Stimulated activated CD8-positive, alpha-beta memory T cell treated with anti-CD3 and anti-CD28 coated beads, Interleukin-4, amount 100 ng/mL, for 4 hours (primary cell): ENCODE data around the gene RELN.
"Not testable (repeated sequence)": the region's sequence is repeated elsewhere in the genome, so short reads cannot be mapped to it uniquely, and the experiment has no call there.

Experiments used
- DNase-seq, 2 donors: peaks; one replicate each; pipeline ENCODE4 v3.0.0-alpha.2; 2020; ENCODE audit warnings: low read depth in 2 of 2, low spot score in 1 of 2

RELN gene

DNA sequence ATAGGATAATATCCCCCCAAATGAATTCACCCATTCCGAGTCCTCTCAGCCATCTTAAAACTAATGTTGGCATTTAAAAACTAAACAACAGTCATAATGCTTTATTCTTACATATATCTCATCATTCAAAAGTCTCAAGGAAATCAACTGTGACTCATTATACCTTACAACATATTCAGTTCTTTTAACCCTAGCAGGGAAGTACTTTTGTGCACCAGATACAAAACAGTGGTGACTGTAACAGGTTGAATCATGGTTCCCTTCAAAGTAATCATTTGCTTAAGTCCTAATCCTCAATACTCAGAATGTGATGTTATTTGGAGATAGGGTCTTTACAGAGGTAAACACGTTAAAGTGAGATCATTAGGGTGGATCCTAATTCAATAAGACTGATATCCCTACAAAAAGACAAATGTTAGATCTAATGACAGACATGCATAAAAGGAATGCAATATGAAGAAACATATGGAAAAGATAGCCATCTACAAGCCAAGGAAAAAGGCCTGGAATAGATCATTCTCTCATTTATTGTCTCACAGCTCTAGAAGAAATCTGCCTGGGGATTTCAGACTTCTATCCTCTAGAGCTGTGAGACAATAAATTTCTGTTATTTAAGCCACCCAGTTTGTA lies 42.3 kb downstream of the RELN start:
- DNase-seq, result no peak

DNA sequence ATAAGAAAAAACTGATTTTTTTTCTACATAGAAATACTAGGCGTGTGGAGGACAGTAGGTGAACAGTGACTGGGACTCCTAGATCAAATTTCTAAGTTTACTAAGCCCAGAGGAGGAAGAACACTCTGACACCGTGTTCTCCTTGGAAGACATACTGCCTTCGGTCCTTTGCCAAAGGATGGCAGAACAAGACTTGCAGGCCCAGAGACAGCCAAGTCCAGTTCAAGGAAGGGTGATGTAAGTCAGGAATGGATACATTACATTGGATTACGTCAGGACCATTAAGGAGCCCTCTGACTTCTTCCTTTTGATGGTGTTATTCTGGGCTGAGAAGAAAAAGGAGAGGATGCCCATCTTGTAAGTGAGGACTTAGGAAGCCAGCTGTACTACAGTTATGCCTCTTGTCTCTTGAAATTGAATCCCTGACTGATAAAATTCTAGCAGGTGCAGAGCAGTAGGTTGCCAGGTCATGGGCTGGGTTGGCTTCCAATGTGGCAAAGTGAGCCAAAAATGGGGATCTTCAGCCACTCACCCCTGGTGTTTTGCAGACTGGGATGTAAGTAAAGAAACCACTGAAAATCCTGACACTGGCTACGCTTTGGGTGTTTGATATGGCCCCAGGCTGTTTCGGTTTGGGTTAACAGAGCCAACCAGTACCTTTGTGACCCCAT lies 45.1 kb downstream of the RELN start:
- no peak for DNase-seq

GRCh38 chr7:103941976-103942375 lies 47.5 kb downstream of the RELN start:
- no peak for DNase-seq

DNA sequence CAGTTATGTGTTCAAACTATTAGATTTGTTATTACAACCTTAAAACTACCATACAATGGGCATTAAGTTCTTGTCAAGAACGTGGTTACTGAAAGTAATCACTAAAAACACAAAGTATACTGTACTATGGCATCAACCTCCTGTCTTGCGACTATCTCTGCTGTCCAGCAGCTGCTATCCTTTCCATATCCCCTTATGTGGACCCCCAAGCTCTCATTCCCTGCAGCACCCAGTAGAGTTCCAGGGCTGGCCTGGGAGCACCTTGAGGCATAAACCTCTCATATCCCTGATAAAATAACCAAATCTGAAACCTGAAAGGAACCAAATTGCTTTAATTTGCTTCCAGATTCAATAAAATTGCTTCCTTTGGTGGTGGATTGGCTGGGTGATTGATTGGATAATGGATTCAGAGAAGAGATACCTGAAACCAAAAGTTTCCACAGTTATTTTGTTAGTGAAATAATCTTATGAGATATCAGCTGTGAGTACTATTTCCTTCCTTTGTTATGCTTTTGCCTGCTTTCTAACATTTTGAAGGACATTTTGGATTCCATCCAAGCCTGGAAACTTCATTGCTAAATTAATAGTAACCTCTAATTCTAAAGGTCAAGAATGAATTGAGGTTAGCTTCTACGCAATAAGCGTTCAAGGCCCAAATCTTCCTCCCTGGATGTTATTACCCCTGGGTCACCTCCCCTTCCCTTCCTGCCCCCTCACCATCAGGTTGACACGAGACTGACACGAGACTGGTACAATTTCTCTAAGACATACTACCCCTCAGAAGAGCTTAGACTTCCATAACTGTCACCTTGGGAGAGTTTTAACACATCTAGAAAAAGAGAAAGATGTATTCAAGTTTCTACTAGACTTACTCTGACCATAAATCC lies 48.8 kb downstream of the RELN start:
- DNase-seq, result no peak

DNA sequence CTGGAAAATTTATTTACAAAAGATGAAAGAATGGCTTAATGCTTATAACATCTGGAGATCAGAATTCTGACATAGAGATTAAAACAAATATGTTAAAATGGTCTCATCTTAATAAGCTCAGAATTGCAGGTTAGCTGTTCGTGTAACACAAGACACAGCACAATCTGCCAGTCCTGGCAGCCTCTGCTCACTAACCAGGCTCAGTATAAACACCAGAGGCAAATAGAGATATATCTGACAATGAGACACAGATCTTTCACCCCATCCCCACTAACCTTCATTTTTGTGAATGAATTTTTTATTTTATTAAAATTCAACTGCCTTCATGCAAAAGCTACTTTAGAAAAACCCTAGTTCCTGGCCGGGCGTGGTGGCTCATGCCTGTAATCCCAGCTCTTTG lies 51.8 kb downstream of the RELN start:
- no peak for DNase-seq

DNA sequence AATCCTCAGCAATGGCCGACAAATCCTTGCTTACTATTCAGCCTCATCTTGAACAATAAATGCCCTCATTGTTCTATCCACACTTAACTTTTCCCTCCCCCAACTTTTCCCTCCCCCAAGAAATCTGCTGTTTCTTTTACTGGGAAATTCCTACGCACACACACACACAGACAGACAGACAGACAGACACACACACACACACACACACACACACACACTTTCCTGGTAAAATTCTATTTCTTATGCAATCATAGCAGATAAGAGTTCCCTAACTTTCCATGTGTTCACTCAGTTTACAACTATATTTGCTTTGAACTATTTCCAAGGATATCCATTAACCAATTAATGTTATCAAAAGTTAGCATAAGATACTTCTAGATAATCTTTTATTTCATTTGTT lies 52.9 kb downstream of the RELN start:
- DNase-seq, result no peak

DNA sequence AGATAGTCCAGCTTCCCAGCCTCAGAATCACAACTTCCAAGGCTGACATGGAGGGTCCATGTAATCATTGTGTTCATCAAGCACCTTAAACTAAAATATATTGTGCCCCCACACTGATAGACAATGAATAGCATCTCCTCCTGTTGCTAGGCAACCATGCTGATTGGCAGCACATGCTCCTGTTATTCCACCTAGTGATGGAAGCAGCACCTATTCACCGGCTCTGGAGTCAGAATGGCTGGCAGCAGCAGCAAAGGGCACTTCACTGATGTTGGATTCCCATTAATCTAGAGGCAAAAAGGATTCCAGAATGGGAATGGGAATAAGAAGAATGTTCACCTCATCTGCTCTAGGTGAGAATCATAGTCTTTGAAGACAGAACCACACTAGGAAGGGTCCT lies 55.0 kb downstream of the RELN start:
- no peak for DNase-seq

GRCh38 chr7:103932389-103932788 lies 57.1 kb downstream of the RELN start:
- no peak for DNase-seq

- no peak for DNase-seq
Measured at GRCh38 chr7:103929901-103930311, 59.6 kb downstream of the RELN start.

DNA sequence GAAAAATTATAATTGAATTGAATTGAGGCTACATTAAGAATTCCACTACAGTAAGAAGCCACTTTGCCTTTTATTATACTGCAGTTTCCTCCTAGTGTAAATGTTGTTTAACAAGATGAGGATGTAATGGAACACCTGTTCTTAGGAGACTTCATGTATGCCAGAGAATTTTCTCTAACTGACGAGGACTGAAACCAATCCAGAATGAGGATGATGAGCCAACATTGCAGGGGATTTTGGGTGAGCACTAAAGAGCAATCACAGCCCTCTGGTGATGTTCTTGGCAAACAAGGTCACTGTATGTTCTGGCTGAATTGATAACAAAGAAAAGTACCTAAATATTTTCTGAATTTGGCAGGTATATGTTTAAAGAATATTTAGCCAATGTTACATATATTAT lies 60.9 kb downstream of the RELN start:
- DNase-seq, result no peak

DNA sequence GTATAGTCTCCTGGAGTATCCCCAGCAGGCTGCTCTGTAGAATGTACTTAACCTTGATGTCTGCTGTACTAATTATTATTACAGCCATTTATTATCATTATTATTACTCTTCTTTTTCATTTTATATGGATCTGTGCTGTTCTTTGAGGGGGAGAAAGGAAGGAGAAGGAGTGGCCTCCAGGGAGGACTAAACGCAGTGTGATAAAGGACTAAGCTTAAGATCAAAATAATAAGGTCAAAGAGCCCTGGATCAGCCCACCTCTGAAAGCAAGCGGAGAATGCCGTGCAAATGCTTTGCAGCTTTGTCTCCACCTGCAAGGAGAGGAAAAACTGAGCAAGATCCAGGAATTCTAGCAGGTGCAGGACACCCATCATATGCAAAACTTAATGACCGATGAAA lies 65.3 kb downstream of the RELN start:
- no peak for DNase-seq

DNA sequence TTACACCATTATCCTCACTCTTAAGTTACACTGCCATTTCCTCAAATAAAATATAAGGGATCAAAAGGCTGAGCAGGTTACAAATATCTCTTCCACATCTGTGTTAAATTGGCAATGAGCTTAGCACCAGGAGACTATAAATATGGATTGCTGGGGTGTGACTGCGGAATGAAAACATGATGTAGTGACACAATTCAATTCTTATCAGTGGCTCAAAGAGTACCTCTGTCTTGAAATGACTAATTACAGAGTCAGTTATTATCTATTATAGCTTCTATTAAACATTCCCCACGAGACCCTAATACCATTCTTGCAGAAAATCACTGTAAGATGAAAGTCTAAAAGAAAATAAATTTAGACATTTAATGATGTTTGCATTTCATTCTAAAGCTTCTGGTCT lies 67.1 kb downstream of the RELN start:
- DNase-seq, result no peak

DNA sequence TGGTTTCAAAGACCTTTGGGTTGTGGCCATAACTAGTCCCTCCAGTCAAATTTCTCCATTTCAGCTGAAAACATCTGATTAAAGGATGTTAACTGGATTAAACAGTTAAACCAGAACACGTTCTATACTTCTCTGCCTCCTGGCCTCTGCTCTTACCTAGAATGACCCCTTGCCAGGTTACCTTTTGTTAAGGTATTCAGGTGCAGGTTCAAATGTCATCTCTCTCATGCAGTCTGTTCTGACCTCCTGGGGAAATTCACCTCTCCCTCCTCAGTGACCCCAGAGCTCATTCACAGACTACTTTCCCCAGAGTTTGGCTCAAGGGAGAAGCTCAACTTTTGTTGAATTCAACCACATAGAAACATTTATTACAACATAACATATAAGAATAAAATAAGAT lies 67.8 kb downstream of the RELN start:
- DNase-seq, result no peak

DNA sequence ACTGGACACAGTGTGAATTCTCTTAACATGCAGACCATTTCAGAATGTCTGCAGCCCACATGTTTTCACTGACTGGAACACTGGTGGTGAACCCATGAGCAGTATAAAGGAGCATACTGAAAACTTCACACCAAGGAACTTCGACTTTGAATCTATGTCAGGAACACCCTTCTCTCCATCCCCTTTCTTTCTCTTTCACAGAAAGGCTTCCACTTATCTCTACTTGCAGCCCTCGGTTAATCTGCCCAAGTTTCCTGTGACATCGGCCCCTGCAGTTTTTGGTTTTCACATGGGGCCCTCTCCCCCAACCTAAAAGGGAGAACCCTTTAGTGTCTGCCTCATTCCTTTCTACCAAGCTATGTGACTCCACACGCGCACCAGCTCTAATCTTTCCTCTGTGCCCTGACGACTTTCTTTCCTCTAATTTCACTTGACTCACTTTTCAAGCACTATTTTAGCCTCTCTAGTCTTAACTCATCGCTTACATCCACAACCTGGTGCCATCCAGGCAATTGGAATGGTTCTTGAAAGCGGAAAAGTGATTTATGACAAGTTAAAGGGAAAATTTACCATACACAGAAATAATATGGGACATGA lies 70.1 kb downstream of the RELN start:
- no peak for DNase-seq

DNA sequence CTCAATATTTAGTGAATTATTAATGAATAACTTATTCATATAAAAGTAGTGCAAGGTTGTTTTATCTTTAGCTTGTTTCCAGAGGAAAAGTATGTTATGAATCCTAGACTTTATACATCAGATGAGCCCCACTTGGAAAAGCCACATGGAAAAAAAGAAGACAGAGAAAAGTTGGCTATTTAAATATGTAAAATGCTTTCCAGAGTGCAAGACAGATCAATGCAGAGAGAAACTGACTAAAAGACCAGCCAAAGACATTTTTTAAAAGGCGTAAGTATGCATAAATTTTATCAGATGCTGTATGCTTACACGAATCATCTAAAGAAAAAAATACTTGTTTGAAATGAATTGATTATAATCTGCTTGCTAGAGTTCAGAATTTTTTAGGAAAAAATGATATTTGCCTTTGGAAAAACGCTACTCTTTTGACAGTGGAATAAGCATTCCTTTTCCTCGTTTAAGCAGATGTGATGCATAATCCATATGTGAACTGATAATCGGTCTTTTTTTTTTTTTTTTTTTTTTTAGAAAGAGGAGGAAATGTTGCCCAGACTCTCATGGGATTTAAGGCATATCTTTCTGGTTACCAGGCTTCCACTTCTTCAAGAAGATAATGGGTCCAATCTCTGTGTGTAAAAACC lies 70.7 kb downstream of the RELN start:
- DNase-seq, result no peak

GRCh38 chr7:103915680-103916357 lies 73.6 kb downstream of the RELN start:
- no peak for DNase-seq

GRCh38 chr7:103914147-103914899 lies 75.1 kb downstream of the RELN start:
- DNase-seq, result no peak

GRCh38 chr7:103912891-103913605 lies 76.4 kb downstream of the RELN start:
- no peak for DNase-seq

GRCh38 chr7:103911015-103911414 lies 78.4 kb downstream of the RELN start:
- DNase-seq, result not testable (repeated sequence)
